PC-3 (cell line): ENCODE data around the gene APBB2. TPM values are rescaled to one million over a fixed set of nuclear protein-coding genes. Genes with fewer than 3 reads are reported as not detected.

Experiments
- ATAC-seq: fragments of 200-7000 bp; cut with Tn5 transposase; 2 replicates; pipeline ENCODE4 v1.9.1; 2020; ENCODE audit warnings: mild to moderate bottlenecking, moderate library complexity
- BruUV-seq: library from RNA; stranded (reverse); fragments of 400-500 nt; replicated peaks from 2 replicates; lab custom pipeline; 2021; lab: Mats Ljungman, UMichigan
- CTCF ChIA-PET: fragments of 300-600 bp; sonication (Branson Sonifier 250); formaldehyde crosslinking; loops from one replicate; lab custom pipeline; 2022; ENCODE audit warnings: antibody characterized with exemption; lab: Charles Lee
- POLR2A ChIA-PET: fragments of 300-600 bp; sonication (Branson Sonifier 250); formaldehyde crosslinking; loops from one replicate; lab custom pipeline; 2022; ENCODE audit warnings: antibody characterized with exemption; ENCODE audit not compliant: unreplicated experiment; lab: Charles Lee
- DNase-seq: peaks from one replicate; pipeline ENCODE4 v3.0.0-alpha.2; 2015
- H2AFZ ChIP-seq: fragments of 300-600 bp; sonication (generic); 2 replicates; pipeline ENCODE4 v1.6.0; 2016; ENCODE audit warnings: antibody characterized with exemption, low read length
- H3F3A ChIP-seq: fragments of 300-600 bp; sonication (generic); one replicate; pipeline ENCODE4 v1.6.0; 2017; ENCODE audit warnings: antibody characterized with exemption, low read length, control low read depth, mild to moderate bottlenecking; ENCODE audit not compliant: unreplicated experiment
- H3K27ac ChIP-seq: fragments of 300-600 bp; sonication (generic); 2 replicates; pipeline ENCODE4 v1.5.1; 2016; ENCODE audit warnings: mild to moderate bottlenecking, low read length
- H3K27me3 ChIP-seq: fragments of 300-600 bp; sonication (generic); 2 replicates; pipeline ENCODE4 v1.6.1; 2016; ENCODE audit warnings: low read length, mixed read lengths
- H3K36me3 ChIP-seq: fragments of 300-600 bp; sonication (generic); 2 replicates; pipeline ENCODE4 v1.6.1; 2016; ENCODE audit warnings: low read depth, mixed run types, low read length, mixed read lengths
- H3K4me1 ChIP-seq: fragments of 300-600 bp; sonication (generic); 2 replicates; pipeline ENCODE4 v1.5.1; 2016; ENCODE audit warnings: low read length; ENCODE audit not compliant: insufficient read depth
- H3K4me2 ChIP-seq: fragments of 300-600 bp; sonication (generic); 2 replicates; pipeline ENCODE4 v1.6.0; 2016; ENCODE audit warnings: low read length
- H3K4me3 ChIP-seq: fragments of 300-600 bp; sonication (generic); 2 replicates; pipeline ENCODE4 v1.5.1; 2016; ENCODE audit warnings: mild to moderate bottlenecking, low read length, mixed read lengths
- H3K79me2 ChIP-seq: fragments of 300-600 bp; sonication (generic); 2 replicates; pipeline ENCODE4 v1.6.1; 2017; ENCODE audit warnings: low read length, mixed read lengths
- H3K9ac ChIP-seq: fragments of 300-600 bp; sonication (generic); 2 replicates; pipeline ENCODE4 v1.6.0; 2016; ENCODE audit warnings: mild to moderate bottlenecking, low read length
- H3K9me2 ChIP-seq: fragments of 300-600 bp; sonication (generic); replicated peaks from 2 replicates; pipeline ENCODE4 v1.6.1; 2016; ENCODE audit warnings: mixed run types, low read length, mixed read lengths
- H3K9me3 ChIP-seq: fragments of 300-600 bp; sonication (generic); 2 replicates; pipeline ENCODE4 v1.6.1; 2016; ENCODE audit warnings: low read length, mixed read lengths
- H4K20me1 ChIP-seq: fragments of 300-600 bp; sonication (generic); 2 replicates; pipeline ENCODE4 v1.6.1; 2016; ENCODE audit warnings: low read length, mixed read lengths
- EZH2 ChIP-seq: fragments of 300-600 bp; sonication (generic); IDR thresholded peaks from one replicate; pipeline ENCODE4 v1.6.1; 2017; ENCODE audit warnings: antibody characterized with exemption, mild to moderate bottlenecking, low read length; ENCODE audit not compliant: unreplicated experiment
- EZH2phosphoT487 ChIP-seq: fragments of 300-600 bp; sonication (generic); IDR thresholded peaks from 2 replicates; pipeline ENCODE4 v1.6.1; 2018; ENCODE audit warnings: mild to moderate bottlenecking, antibody characterized with exemption, low read length, borderline replicate concordance
- intact Hi-C: fragments of 100-400 bp; cut with micrococcal nuclease; formaldehyde crosslinking; loops from 2 replicates; pipeline ENCODE4 v1.9.0; 2023
- total RNA-seq: library from RNA; depleted of rRNA; stranded (reverse); fragments of >200 nt; gene quantifications from 2 replicates; pipeline ENCODE4 v1.2.3, GENCODE V29; 2014
- TF ChIP-seq, protein P1 (sequence below): fragments of 300-600 bp; sonication (generic); conservative IDR thresholded peaks from 2 replicates; pipeline ENCODE4 v1.5.1; 2017; ENCODE audit warnings: antibody characterized with exemption, low read depth, mild to moderate bottlenecking, low read length

Gene APBB2
- total RNA-seq, 1 experiment from 2014 or later = 24.7 TPM

DNA sequence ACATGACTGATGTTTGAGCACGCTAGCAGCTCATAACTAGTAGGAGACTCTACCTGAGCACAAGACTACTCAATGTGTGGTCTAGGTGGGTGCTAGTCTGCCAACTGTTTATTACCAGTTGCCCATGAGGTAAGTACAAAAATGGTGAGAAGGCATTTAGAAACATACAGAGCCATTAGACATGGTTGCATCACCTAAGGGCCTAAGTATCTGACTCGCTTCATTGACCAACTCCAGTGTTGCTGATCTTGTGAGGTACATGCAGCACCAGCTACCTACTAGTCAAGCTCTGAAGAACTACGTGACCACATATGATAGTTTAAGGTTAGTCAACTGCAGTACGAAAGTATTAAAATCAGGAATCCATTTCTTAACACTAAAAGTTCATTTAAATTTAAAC lies 39.9 kb downstream of the APBB2 start:
- Histone ChIP-seq H3F3A (peaks cover 7% of the 10 kb centered on the region), H3K4me1 (peaks cover 37% of the 10 kb centered on the region), H2AFZ (no peak overlapping the region), H3K4me2 (no peak overlapping the region), H3K9ac (no peak overlapping the region), H3K4me3 (no peak overlapping the region), H3K27ac (no peak overlapping the region), H3K79me2 (peaks cover 55% of the 10 kb centered on the region), H3K27me3 (no peaks in the 10 kb centered on the region), H3K36me3 (no peaks in the 10 kb centered on the region; the same call in 1 of the 2 replicates), H4K20me1 (no peaks in the 10 kb centered on the region), H3K9me2 (no peaks in the 10 kb centered on the region), H3K9me3 (no peaks in the 10 kb centered on the region)
- ChIA-PET CTCF (no interaction called here), POLR2A (no interaction called here)
- ATAC-seq (no peak), DNase-seq (no peak)
- no peak for TF ChIP-seq EZH2phosphoT487
- TF ChIP-seq EZH2 = no peak
- TF ChIP-seq, protein P1, sequence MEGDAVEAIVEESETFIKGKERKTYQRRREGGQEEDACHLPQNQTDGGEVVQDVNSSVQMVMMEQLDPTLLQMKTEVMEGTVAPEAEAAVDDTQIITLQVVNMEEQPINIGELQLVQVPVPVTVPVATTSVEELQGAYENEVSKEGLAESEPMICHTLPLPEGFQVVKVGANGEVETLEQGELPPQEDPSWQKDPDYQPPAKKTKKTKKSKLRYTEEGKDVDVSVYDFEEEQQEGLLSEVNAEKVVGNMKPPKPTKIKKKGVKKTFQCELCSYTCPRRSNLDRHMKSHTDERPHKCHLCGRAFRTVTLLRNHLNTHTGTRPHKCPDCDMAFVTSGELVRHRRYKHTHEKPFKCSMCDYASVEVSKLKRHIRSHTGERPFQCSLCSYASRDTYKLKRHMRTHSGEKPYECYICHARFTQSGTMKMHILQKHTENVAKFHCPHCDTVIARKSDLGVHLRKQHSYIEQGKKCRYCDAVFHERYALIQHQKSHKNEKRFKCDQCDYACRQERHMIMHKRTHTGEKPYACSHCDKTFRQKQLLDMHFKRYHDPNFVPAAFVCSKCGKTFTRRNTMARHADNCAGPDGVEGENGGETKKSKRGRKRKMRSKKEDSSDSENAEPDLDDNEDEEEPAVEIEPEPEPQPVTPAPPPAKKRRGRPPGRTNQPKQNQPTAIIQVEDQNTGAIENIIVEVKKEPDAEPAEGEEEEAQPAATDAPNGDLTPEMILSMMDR = no peak
- no TSS peak for BruUV-seq
- intact Hi-C loops = no loop called here

DNA sequence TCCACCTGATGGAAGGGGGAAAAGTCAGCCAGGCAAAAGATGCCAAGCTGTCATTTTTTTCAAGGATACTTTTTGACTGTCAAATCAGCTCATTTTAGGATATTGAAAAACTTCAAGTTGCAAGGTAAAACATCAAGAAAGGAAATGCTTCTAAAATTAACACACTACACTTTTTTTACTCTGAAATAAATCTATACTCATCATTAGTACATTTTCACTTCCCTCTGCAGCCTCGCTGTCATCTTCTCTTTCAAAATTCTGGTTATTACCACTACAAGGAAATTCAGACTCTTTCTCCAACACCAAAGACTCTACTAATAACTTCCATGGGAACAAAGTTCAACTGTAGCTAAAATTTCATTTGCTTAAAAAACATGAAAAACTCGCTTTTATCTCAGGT lies 41.6 kb downstream of the APBB2 start:
- Histone ChIP-seq H3K4me3 (no peak overlapping the region), H3F3A (no peaks in the 10 kb centered on the region), H3K27ac (no peak overlapping the region), H3K9me3 (no peaks in the 10 kb centered on the region), H2AFZ (no peak overlapping the region), H3K27me3 (no peaks in the 10 kb centered on the region), H3K4me2 (no peak overlapping the region), H3K9me2 (no peaks in the 10 kb centered on the region), H3K79me2 (peaks cover 45% of the 10 kb centered on the region), H3K4me1 (peaks cover 21% of the 10 kb centered on the region), H3K9ac (no peak overlapping the region), H3K36me3 (no peaks in the 10 kb centered on the region; the same call in 1 of the 2 replicates), H4K20me1 (no peaks in the 10 kb centered on the region)
- BruUV-seq = no TSS peak
- intact Hi-C loops = no loop called here
- CTCF ChIA-PET = no interaction called here
- POLR2A ChIA-PET = interaction anchor here (0.7 kb wide), 1 partner anchor 198 kb away, joined by 4 read pairs; no protein-coding TSS in a partner anchor
- DNase-seq (no peak), ATAC-seq (no peak)
- TF ChIP-seq, protein P1 = no peak
- no peak for TF ChIP-seq EZH2
- TF ChIP-seq EZH2phosphoT487 = no peak

DNA sequence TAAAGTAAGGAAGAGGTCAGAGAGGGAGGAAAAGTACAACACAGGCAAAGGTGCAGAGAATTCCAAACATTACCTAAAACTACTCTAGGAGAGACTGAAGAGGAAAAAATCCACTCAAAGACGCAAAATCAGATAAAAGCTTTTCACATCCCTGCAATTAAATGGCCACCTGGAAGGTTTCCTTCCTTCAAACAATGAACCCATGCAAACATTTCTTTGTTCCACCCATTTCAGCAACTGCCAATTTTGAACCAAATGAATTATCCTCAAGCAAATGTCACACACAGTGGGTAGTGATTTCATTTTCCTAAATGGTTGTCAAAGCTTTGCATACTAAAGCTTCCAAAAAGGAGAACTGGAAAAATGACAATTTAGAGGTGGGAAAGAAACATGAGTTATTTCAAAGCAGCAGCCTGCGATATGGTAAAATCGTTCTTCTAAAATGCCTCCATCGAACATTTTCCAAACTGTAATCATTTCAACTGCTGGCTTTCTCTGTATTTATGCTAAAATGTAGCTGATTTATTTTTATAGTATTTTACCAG lies 45.0 kb downstream of the APBB2 start:
- Histone ChIP-seq H3K9me2 (no peaks in the 10 kb centered on the region), H4K20me1 (no peaks in the 10 kb centered on the region), H3K9me3 (no peaks in the 10 kb centered on the region), H3K4me3 (no peak overlapping the region), H3K4me2 (no peak overlapping the region), H3K9ac (no peak overlapping the region), H3K27ac (no peak overlapping the region), H3K36me3 (no peaks in the 10 kb centered on the region), H3K4me1 (no peaks in the 10 kb centered on the region), H2AFZ (no peak overlapping the region), H3F3A (no peaks in the 10 kb centered on the region), H3K79me2 (peaks cover 25% of the 10 kb centered on the region), H3K27me3 (no peaks in the 10 kb centered on the region)
- no peak for TF ChIP-seq EZH2
- TF ChIP-seq, protein P1 = no peak
- TF ChIP-seq EZH2phosphoT487 = no peak
- no TSS peak for BruUV-seq
- DNase-seq = no peak
- intact Hi-C loops = no loop called here
- ATAC-seq = no peak
- POLR2A ChIA-PET = no interaction called here
- CTCF ChIA-PET = no interaction called here
